DND-41 (cell line): ENCODE results near the gene KLRD1.
"Not testable (repeated sequence)": the region's sequence is repeated elsewhere in the genome, so short reads cannot be mapped to it uniquely, and the experiment has no call there.

Experiments
- ATAC-seq: fragments of 200-7000 bp; cut with Tn5 transposase; 3 replicates; pipeline ENCODE4 v1.9.1; 2021; ENCODE audit warnings: low read depth; ENCODE audit not compliant: insufficient read depth
- DNase-seq: peaks from one replicate; pipeline ENCODE4 v3.0.0-alpha.2; 2020
- H2AFZ ChIP-seq: 2 replicates; pipeline ENCODE4 v1.6.0; 2012; ENCODE audit warnings: low read depth, low read length
- H3K27ac ChIP-seq: 2 replicates; pipeline ENCODE4 v1.5.1; 2012; ENCODE audit warnings: low read length, inconsistent platforms
- H3K27me3 ChIP-seq: fragments of 200-600 bp; sonication (generic); 2 replicates; pipeline ENCODE4 v1.6.0; 2012; ENCODE audit warnings: low read length, mild to moderate bottlenecking, inconsistent platforms; ENCODE audit not compliant: insufficient read depth, poor library complexity
- H3K36me3 ChIP-seq: 2 replicates; pipeline ENCODE4 v1.5.1; 2012; ENCODE audit warnings: low read length, inconsistent platforms; ENCODE audit not compliant: insufficient read depth
- H3K4me1 ChIP-seq: 2 replicates; pipeline ENCODE4 v1.5.1; 2012; ENCODE audit warnings: mild to moderate bottlenecking, low read length; ENCODE audit not compliant: insufficient read depth
- H3K4me2 ChIP-seq: 2 replicates; pipeline ENCODE4 v1.6.0; 2012; ENCODE audit warnings: mild to moderate bottlenecking, moderate library complexity, low read length, inconsistent platforms; ENCODE audit not compliant: insufficient read depth
- H3K4me3 ChIP-seq, 2 experiments: fragments of 200-600 bp in 1 of 2; shearing (Covaris generic) in 1 of 2; 2 replicates each; pipeline ENCODE4 v1.5.1; 2012 to 2016; ENCODE audit warnings: inconsistent platforms in 2 of 2, low read length in 2 of 2, mild to moderate bottlenecking in 2 of 2, low read depth in 1 of 2, moderate library complexity in 1 of 2
- H3K79me2 ChIP-seq: 2 replicates; pipeline ENCODE4 v1.6.0; 2012; ENCODE audit warnings: low read length, inconsistent platforms; ENCODE audit not compliant: insufficient read depth
- H3K9ac ChIP-seq: 2 replicates; pipeline ENCODE4 v1.6.0; 2012; ENCODE audit warnings: low read depth, mild to moderate bottlenecking, inconsistent platforms, low read length, moderate library complexity
- H3K9me3 ChIP-seq: 2 replicates; pipeline ENCODE4 v1.5.1; 2012; ENCODE audit warnings: low read length, moderate library complexity, mild to moderate bottlenecking, inconsistent platforms; ENCODE audit not compliant: insufficient read depth, severe bottlenecking
- H4K20me1 ChIP-seq: 2 replicates; pipeline ENCODE4 v1.6.0; 2012; ENCODE audit warnings: low read length; ENCODE audit not compliant: insufficient read depth
- EZH2 ChIP-seq: IDR thresholded peaks from 3 replicates; pipeline ENCODE4 v1.6.1; 2012; ENCODE audit warnings: borderline replicate concordance, low read depth, mild to moderate bottlenecking, moderate library complexity, low read length, inconsistent platforms; ENCODE audit not compliant: severe bottlenecking
- TF ChIP-seq, protein P1 (sequence below): IDR thresholded peaks from 2 replicates; pipeline ENCODE4 v1.5.1; 2012; ENCODE audit warnings: borderline replicate concordance, low read length, moderate library complexity, mild to moderate bottlenecking; ENCODE audit not compliant: poor library complexity, severe bottlenecking; ENCODE audit errors: extremely low read depth

The KLRD1 gene

DNA sequence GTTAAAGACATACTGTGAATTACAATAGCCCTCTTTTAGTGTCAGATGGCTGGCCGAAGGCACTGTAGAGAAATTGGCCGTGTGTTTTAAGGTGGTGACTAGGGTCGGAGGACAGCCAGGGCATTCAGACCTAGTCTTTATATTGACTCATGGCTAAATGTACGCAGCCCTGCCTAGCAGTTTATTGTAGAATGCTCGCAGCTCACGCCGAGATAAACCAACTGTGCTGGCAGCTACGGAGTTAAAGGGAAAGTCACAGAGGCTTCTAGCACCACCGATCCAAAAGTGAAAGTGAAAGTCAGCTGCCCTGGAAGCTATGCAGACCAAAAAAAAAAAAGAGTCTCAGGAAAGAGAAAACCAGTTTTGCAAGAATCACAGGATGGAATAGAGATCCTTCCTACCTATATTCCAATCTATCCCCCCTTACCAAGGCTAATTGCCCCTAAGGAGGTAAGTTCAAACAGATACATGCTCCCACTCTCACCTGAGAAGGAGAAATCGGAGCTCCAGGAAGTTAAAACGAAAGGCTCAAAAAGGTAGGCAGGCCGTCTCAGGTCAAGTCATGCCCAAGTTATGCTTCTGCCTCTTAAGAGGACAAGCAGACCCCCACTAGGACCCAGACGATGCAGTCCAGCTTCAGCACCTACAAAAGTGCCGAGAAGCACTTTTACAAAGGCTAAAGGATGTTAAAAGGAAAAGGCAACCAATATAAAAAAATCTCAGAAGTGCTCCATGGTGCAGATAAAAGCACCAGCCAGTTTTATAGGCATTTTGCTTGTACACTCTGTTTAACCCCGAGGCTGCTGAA is 57.3 kb downstream of the KLRD1 start:
- Histone ChIP-seq H3K4me3 (peak overlapping the region; percentile 18 to 62), H3K9me3 (no peaks in the 10 kb centered on the region), H3K36me3 (no peaks in the 10 kb centered on the region), H4K20me1 (no peaks in the 10 kb centered on the region), H3K27me3 (no peaks in the 10 kb centered on the region), H3K4me2 (peak overlapping the region; percentile 87), H3K9ac (peak overlapping the region; percentile 66), H3K79me2 (no peaks in the 10 kb centered on the region), H3K4me1 (peaks cover 34% of the 10 kb centered on the region), H3K27ac (peak overlapping the region; percentile 93), H2AFZ (peak overlapping the region; percentile 98)
- DNase-seq = peak; percentile 83
- no peak for TF ChIP-seq EZH2
- TF ChIP-seq, protein P1, sequence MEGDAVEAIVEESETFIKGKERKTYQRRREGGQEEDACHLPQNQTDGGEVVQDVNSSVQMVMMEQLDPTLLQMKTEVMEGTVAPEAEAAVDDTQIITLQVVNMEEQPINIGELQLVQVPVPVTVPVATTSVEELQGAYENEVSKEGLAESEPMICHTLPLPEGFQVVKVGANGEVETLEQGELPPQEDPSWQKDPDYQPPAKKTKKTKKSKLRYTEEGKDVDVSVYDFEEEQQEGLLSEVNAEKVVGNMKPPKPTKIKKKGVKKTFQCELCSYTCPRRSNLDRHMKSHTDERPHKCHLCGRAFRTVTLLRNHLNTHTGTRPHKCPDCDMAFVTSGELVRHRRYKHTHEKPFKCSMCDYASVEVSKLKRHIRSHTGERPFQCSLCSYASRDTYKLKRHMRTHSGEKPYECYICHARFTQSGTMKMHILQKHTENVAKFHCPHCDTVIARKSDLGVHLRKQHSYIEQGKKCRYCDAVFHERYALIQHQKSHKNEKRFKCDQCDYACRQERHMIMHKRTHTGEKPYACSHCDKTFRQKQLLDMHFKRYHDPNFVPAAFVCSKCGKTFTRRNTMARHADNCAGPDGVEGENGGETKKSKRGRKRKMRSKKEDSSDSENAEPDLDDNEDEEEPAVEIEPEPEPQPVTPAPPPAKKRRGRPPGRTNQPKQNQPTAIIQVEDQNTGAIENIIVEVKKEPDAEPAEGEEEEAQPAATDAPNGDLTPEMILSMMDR = no peak
- ATAC-seq = peak; percentile 85

DNA sequence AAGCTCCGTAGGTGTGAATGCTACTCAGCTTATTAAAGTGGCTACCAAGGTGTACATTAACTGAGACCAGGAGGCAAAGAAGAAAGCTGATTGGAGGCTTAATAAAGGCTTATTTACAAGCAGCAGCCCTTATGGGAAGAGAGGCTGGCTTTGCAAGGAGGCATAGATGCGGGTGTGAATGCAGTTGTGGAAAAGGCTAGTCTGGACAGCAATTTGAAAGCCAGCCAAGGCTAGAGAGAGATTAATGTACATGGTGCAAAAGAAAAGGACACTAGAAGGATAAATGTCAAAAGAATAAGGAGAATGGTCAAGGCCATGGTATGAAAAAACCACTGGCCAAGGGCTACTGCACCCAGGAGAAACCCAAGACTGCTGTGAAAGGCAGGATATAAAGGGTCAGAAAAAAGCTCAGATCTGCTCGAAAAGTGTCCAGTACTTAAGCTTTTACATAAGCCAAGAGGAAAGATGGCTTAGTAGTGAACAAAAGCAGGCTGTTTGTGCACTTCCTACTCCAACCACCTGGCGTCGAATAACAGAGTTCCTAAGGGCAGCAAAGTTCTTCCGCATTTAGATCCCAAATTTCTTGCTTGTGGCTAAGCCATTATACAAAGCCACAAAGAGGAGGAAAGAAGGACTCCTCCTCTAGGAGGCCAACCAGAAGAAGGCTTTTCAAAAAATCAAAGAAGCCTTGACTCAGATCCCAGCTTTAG is 58.2 kb downstream of the KLRD1 start:
- H3K36me3 ChIP-seq = no peaks in the 10 kb centered on the region
- no peaks in the 10 kb centered on the region for H3K79me2 ChIP-seq

DNA sequence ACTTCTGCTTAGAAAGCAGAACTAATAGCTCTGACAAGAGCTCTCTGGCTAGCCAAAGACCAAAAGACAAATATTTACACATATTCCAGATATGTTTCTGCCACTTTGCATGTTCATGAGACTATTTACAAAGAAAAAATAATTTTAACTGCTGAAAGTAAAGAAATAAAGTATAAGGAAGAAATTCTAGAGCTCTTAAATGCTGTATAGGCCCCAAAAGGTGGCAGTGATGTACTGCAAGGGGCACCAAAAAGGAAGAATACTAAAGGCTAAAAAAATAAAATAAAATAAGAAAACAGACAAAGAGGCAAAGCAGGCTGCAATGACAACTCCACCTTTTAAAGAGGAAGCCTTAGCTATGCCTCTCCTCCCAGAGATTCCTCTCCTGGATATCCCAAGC is 59.2 kb downstream of the KLRD1 start:
- Histone ChIP-seq H3K27me3 (no peaks in the 10 kb centered on the region), H3K27ac (no peak overlapping the region), H3K4me1 (peaks cover 34% of the 10 kb centered on the region), H3K4me3 (no peak overlapping the region), H3K4me2 (no peak overlapping the region), H3K9me3 (no peaks in the 10 kb centered on the region), H3K9ac (no peak overlapping the region), H4K20me1 (no peaks in the 10 kb centered on the region), H3K79me2 (no peaks in the 10 kb centered on the region), H2AFZ (peak overlapping the region; percentile 98; the same call in 1 of the 2 replicates), H3K36me3 (no peaks in the 10 kb centered on the region)
- ATAC-seq = no peak
- DNase-seq = no peak
- TF ChIP-seq, protein P1 = peak; percentile 32
- TF ChIP-seq EZH2 = no peak

More for the DNA sequence above, 58.2 kb downstream of the KLRD1 start:
- Histone ChIP-seq H4K20me1 (no peaks in the 10 kb centered on the region), H3K4me2 (peak overlapping the region; percentile 87), H2AFZ (peak overlapping the region; percentile 98), H3K27me3 (no peaks in the 10 kb centered on the region), H3K9me3 (no peaks in the 10 kb centered on the region), H3K4me3 (peak overlapping the region; percentile 18 to 62; a peak in 3 of 4 replicates), H3K4me1 (peaks cover 34% of the 10 kb centered on the region), H3K27ac (peak overlapping the region; percentile 93), H3K9ac (peak overlapping the region; percentile 66)
- TF ChIP-seq, protein P1 = peak; percentile 28
- TF ChIP-seq EZH2 = no peak
- DNase-seq (no peak), ATAC-seq (no peak)

DNA sequence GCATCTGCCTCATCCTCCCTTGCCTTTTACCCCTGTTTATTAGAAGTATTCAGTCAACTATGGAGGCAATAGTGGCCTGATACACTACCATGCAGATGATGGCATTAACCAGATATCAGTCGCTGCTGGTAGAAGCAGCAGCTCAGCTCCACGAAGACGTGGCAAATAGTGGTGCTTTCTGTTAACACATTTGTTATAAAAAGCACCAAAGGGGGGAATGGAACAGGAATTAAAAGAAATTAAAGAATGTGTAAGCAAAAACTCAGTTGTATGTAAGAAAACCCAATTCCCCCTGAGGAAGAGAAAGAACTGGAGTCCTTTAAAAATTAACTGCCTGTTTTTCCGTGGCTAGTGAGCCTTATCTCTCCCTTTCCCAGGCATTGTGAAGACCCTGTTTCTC is 60.0 kb downstream of the KLRD1 start:
- H3K4me2 ChIP-seq, H3K79me2 ChIP-seq, H4K20me1 ChIP-seq: not testable (repeated sequence)

More for the DNA sequence above, 60.0 kb downstream of the KLRD1 start:
- H2AFZ ChIP-seq, DNase-seq, H3K27ac ChIP-seq, H3K4me3 ChIP-seq, H3K36me3 ChIP-seq, H3K9ac ChIP-seq, H3K9me3 ChIP-seq, ATAC-seq, H3K27me3 ChIP-seq: not testable (repeated sequence)
- H3K4me1 ChIP-seq = peaks cover 34% of the 10 kb centered on the region
